Colon (tissue), 2 donors: ENCODE results near the gene BAHCC1.
A peak's percentile ranks its signal among the peaks of the same experiment; 100 is the strongest.
"Not testable (repeated sequence)": the region's sequence is repeated elsewhere in the genome, so short reads cannot be mapped to it uniquely, and the experiment has no call there.

Experiments
- FAIRE-seq: peaks from 2 replicates; lab custom pipeline; 2012; peaks lifted over from hg19 to GRCh38; lab: Jason Lieb, UNC
- donor health status: control.
- donor health status: control.

Gene BAHCC1

DNA sequence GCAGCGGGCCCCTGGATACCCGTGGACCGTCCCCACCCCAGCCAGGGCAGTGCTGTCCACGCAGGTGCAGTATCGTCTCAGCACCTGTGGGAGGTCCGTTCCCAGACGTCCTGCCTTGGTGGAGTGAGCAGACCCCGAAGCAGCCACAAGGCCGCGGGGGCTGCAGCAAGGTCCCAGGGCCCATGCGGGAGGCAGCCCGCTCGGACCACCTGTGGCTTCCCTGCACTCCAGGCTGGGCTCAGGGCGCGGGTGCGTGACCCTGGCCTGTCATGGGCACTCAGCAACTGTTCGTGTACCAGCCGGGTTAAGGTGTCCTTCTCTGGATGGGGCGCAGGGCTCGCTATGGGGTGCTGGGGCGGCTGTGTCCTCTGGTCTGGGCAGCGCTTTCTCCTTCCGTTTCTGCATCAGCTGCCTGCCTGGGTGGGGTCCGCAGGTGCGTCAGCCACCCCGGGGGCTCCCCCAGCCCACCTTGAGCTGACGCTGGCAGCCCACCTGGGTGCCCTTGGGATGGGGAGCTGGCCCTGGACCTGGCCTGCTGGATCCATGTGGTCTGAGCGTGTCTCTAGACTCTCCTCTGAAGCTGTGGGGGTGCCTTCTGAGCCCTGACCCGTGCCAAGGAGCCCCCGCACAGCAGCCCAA lies 18.4 kb downstream of the BAHCC1 start:
- FAIRE-seq: no peak

- no peak for FAIRE-seq
Measured at GRCh38 chr17:81414756-81415516, 19.7 kb downstream of the BAHCC1 start.

- no peak for FAIRE-seq
Measured at GRCh38 chr17:81415681-81416080, 20.4 kb downstream of the BAHCC1 start.

GRCh38 chr17:81416612-81417011 lies 21.4 kb downstream of the BAHCC1 start:
- FAIRE-seq: no peak

DNA sequence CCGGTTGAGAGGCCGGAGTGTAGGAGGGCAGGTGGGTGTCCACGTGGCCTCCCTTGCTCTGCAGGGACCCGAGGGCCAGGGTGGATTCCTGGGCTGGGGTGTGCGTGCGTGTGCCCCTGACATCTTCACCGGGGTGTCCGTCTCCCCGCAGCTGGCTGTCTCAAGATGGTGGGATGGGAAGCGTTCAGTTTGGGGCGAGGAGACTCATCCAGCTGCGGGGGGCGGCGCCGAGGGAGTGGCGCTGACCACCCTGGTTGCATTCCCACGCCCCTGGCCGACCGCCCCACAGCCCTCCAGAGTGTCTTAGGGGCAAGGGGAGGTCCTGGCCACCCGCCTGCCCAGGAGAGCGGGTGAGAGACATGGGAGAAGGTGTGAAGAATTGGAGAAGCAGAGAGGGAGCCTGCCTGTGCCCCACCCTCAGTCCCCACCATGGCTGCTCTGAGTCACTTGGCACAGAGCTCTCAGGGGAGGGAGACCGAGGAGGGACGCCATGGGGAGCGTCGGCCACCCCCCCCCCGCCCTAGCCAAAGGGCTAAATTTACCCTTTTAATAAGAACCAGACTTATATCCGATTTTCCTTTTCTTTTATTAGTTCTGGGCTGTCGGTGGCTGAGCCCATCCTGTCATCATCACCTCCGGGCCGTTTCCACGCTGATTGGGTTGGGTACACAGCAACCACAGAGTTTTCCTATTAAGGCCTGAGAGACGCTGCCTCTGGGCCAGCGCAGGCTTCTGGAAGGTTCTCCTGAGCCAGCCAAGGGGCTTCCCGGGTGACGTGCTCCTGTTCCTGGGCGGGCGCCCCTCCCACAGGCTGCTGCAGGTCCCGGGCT lies 22.0 kb downstream of the BAHCC1 start:
- FAIRE-seq: no peak

DNA sequence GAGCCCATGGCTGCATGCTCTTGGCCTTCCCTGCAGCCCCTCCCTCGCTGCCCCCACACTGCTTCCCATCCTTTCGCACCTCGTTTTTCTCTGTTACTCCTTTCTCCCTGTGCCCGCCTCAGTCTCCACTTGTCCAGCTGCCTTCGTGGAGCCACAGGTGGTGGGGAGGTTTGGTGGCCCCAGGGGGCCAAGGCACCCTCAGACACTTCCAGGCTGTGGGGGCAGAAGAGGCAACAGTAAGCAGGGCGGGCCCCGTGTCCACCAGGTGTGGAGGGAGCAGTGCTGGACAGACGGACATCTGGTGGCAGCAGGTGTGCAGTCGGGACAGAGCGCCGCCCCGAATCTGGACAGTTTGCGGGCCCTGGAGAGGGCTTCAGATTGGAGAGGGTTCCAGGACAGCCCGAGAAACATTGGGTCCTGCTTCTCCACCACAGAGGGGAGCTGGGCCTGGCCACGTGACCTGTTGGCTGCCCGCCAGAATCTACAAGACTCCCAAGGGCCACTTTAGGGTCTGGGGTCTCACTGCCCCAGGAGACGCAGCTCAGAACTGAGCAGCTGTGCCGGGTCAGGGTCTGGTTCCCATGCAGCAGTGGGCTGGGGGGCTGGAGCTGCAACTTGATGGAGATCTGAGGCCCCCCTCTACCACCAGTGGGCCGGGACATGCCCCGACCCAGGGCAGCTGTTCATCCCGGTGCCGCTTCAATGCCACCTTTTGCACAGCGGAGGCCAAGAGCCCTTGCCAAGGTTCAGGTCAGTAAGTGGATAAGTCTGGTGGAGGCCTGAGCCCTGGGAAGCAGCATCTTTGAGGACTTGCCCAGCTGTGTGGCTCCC lies 22.8 kb downstream of the BAHCC1 start:
- FAIRE-seq: no peak

GRCh38 chr17:81418710-81419318 lies 23.6 kb downstream of the BAHCC1 start:
- FAIRE-seq: no peak

DNA sequence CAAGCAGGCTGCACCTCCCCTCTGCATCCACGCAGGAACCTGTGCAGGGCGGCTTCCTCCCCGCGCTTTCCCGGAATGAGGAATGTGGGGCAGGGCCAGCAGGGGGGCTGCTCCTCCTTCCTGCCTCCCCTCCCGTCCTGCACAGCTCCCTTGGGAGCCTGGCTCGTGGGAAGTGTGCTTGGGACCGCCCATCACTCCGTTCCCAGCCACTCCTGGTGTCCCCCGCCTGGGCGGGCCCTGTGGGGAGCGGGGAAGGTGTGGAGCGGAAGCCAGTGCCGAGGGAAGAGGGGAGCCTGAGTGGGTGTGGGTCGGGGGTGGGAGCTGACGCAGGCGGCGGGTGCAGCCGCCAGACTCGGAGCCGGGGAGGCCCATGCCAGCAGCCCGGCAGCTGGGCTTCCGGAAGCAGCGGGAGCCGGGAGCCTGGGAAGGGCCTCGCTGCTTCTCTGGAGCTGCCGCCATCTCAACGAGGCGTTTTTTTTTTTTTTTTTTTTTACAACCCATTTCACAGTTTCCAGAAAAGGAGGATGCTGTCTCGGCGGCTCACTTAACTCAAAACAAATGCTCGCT lies 24.1 kb downstream of the BAHCC1 start:
- no peak for FAIRE-seq

DNA sequence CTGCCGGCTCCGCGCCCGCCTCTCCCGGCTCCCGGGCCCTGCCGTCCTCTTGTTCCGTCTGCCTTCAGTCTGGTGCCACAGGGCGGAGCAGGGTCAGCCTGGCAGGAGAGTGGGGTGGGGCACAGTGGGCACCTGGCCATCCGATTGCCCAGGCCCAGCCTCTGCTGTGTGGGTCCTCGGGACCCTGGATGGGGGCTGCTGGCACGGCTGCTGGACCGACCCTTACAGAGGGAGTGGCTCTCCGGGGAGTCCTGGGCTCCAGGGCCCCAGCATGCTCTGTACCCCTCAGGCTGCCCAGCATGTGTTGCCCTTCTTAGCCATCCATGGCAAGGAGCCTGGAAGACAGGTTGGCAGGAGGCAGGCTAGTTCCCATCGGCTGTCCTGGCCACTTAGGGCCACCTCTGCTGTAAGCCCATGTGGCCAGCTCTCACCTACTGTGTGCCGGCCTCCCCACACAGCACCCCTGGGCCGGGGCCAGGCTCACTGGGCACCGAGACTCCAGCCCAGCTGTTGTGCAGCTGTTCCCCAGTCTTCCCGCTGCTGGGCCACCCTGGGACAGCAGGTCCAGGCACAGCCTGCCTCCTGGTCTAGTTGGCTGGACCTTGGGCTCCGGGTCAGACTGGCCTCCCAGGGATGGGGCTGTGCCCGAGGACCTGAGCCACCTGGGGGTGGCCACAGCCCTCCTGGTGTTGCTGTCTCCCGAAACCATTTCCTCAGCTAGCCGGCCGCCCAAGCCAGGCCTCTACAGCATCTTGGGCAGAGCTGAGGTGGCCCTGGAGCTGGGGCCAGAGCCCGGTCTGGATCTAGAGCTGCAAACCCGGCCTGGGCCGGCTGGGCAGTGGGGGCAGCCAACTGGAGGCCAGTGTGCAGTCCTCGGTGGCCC lies 24.9 kb downstream of the BAHCC1 start:
- no peak for FAIRE-seq

GRCh38 chr17:81420769-81421462 lies 25.7 kb downstream of the BAHCC1 start:
- FAIRE-seq: no peak

- FAIRE-seq: no peak
Measured at GRCh38 chr17:81422776-81423697, 27.8 kb downstream of the BAHCC1 start.

- no peak for FAIRE-seq
Measured at GRCh38 chr17:81423698-81424071, 28.4 kb downstream of the BAHCC1 start.

DNA sequence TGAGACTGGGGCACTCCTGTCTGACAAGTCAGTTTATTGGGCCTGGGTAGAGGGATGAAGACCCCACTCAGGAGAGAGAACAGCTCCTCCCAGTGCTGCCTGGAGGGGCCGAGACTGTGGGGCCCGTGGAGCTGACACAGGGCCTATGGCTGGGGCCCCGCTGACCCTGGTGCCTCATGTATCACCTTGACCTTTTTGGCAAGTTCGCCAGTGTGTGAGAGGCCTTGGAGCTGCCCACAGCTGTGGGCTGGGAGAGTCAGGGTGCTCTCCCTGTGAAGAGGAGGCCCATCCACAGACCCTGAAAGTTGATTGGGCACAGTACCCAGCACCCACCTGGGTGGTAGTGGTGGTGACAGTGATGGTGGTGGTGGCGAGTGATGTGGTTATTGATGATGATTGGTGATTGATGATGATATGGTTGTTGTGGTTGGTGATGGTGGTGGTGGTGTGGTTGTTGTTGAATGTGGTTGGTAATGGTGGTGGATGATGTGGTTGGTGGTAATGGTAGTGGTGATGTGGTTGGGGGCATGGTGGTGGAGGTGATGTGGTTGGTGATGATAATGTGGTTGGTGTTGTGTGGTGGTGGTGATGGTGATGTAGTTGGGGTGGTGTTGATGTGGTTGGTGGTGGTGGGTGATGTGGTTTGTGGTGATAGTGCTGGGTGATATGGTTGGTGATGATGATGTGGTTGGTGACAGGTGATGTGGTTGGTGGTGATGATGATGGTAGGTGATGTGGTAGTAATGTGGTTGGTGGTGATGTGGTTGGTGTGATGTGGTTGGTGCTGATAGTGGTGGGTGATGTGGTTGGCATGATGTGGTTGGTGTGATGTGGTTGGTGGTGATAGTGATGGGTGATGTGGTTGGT lies 29.1 kb downstream of the BAHCC1 start:
- FAIRE-seq: no peak

DNA sequence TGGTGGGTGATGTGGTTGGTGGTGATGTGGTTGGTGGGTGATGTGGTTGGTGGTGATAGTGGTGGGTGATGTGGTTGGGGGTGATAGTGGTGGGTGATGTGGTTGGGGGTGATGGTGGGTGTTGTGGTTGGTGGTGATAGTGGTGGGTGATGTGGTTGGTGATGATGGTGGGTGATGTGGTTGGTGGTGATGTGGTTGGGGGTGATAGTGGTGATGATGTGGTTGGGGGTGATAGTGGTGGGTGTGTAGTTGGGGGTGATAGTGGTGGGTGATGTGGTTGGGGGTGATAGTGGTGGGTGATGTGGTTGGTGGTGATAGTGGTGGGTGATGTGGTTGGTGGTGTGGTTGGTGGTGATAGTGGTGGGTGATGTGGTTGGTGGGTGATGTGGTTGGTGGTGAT lies 29.8 kb downstream of the BAHCC1 start:
- FAIRE-seq: peak; percentile 99

GRCh38 chr17:81425716-81426392 lies 30.6 kb downstream of the BAHCC1 start:
- FAIRE-seq: not testable (repeated sequence)

DNA sequence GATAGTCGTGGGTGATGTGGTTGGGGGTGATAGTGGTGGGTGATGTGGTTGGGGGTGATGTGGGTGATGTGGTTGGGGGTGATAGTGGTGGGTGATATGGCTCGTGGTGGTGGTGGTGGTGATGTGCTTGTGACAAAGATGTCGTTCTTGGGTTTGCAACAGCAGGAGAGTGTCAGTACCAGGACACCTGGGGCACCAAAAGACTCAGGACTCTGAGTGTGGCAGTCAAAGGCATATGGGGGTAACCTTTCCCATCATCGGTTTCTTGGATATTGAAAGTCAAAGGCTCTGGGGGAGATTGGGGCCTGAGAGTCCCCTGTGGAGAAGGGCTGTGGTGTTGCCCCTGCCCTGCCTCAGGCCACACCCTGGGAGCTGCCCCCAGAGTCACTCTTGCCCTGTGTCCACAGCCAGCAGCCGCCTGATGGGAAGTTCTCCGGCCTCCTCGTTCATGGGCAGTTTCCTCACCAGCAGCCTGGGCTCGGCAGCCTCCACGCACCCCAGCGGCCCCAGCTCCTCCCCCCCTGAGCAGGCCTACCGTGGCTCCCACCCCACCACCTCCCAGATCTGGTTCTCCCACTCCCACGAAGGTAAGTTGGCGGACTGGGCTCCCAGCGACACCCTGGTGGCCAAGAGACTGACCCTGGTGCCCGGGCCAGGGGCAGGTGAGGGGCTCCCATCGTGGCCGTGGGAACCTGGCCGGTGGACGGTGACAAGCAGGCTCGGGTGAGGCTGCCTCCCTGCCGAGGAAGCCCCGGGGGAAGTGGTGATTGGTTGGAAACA lies 31.3 kb downstream of the BAHCC1 start:
- FAIRE-seq: no peak
